HCT116 (cell line): ENCODE measurements around the gene TMIGD3. TPM values are rescaled to one million over a fixed set of nuclear protein-coding genes. Genes with fewer than 3 reads are reported as not detected.

Experiments
- ATAC-seq: fragments of 200-7000 bp; cut with Tn5 transposase; 2 replicates; pipeline ENCODE4 v1.9.1; 2020; ENCODE audit warnings: mild to moderate bottlenecking, moderate library complexity
- BruUV-seq: library from RNA; stranded (reverse); fragments of 400-500 nt; replicated peaks from 2 replicates; lab custom pipeline; 2021; lab: Mats Ljungman, UMichigan
- CTCF ChIA-PET: fragments of 300-600 bp; sonication (Branson Sonifier 250); formaldehyde crosslinking; loops from one replicate; lab custom pipeline; 2021; ENCODE audit warnings: antibody characterized with exemption; lab: Charles Lee
- POLR2A ChIA-PET: fragments of 300-600, 350-600 bp; sonication (Branson Sonifier 250); formaldehyde crosslinking; loops from one replicate; lab custom pipeline; 2021; ENCODE audit warnings: antibody characterized with exemption; lab: Charles Lee
- RAD21 ChIA-PET, 2 experiments: fragments of 300-600 bp; sonication (Branson Sonifier 250); formaldehyde crosslinking; loops; one replicate each; lab custom pipeline; 2023; ENCODE audit warnings: low total read pairs in 2 of 2; ENCODE audit not compliant: uncharacterized antibody in 2 of 2, unreplicated experiment in 2 of 2, low non-redundant PET in 1 of 2; lab: Charles Lee
- DNase-seq: peaks from one replicate; pipeline ENCODE4 v3.0.0-alpha.2; 2010; ENCODE audit warnings: low read depth, low spot score
- H2AFZ ChIP-seq: fragments of 200-600 bp; shearing (Covaris generic), sonication (generic); 2 replicates; pipeline ENCODE4 v1.6.1; 2017; ENCODE audit warnings: low read depth, mixed run types, mixed read lengths, antibody characterized with exemption, low read length; ENCODE audit not compliant: poor library complexity, severe bottlenecking
- H3K27ac ChIP-seq: 2 replicates; pipeline ENCODE4 v1.5.1; 2012; ENCODE audit warnings: low read depth, low read length
- H3K27me3 ChIP-seq: fragments of 200-600 bp; sonication (generic); 2 replicates; pipeline ENCODE4 v1.6.1; 2016; ENCODE audit warnings: mixed run types, low read length, mixed read lengths; ENCODE audit not compliant: insufficient read depth
- H3K36me3 ChIP-seq, 2 experiments: fragments of 200-500 bp in 1 of 2; fragments of 200-600 bp in 1 of 2; sonication (Bioruptor generic) in 1 of 2; sonication (generic) in 1 of 2; 2 replicates each; pipeline versions ENCODE4 v1.5.1 to v1.6.1; 2014 to 2016; ENCODE audit warnings: low read length in 2 of 2, inconsistent platforms in 1 of 2, mixed read lengths in 1 of 2, mixed run types in 1 of 2; ENCODE audit not compliant: insufficient read depth in 2 of 2, control insufficient read depth in 1 of 2
- H3K4me1 ChIP-seq, 2 experiments: fragments of 200-600 bp in 1 of 2; sonication (generic) in 1 of 2; 2 replicates each; pipeline versions ENCODE4 v1.5.1 to v1.6.1; 2012 to 2017; ENCODE audit warnings: low read length in 2 of 2, inconsistent platforms in 1 of 2, mild to moderate bottlenecking in 1 of 2, mixed read lengths in 1 of 2, mixed run types in 1 of 2, moderate library complexity in 1 of 2; ENCODE audit not compliant: insufficient read depth in 2 of 2, control insufficient read depth in 1 of 2
- H3K4me2 ChIP-seq: fragments of 200-600 bp; sonication (generic); 2 replicates; pipeline ENCODE4 v1.6.1; 2017; ENCODE audit warnings: mixed run types, low read length, mixed read lengths
- H3K4me3 ChIP-seq, 2 experiments: fragments of 200-600 bp in 1 of 2; sonication (generic) in 1 of 2; replicated peaks in 1 of 2; 2 replicates each; pipeline ENCODE4 v1.5.1; 2011 to 2016; ENCODE audit warnings: low read length in 2 of 2, control low read depth in 1 of 2, low read depth in 1 of 2, mild to moderate bottlenecking in 1 of 2, mixed read lengths in 1 of 2, mixed run types in 1 of 2
- H3K79me2 ChIP-seq: fragments of 200-600 bp; sonication (generic); 2 replicates; pipeline ENCODE4 v1.6.1; 2017; ENCODE audit warnings: mild to moderate bottlenecking, mixed run types, low read length, moderate library complexity, mixed read lengths; ENCODE audit not compliant: insufficient read depth
- H3K9ac ChIP-seq: fragments of 200-600 bp; sonication (generic); 2 replicates; pipeline ENCODE4 v1.6.1; 2016; ENCODE audit warnings: low read length, mixed read lengths
- H3K9me2 ChIP-seq: fragments of 200-600 bp; sonication (generic), shearing (Covaris generic); 2 replicates; pipeline ENCODE4 v1.6.1; 2017; ENCODE audit warnings: mixed run types, mild to moderate bottlenecking, moderate library complexity; ENCODE audit not compliant: insufficient read depth
- H3K9me3 ChIP-seq, 2 experiments: fragments of 200-500 bp in 1 of 2; fragments of 200-600 bp in 1 of 2; sonication (Bioruptor generic) in 1 of 2; sonication (generic) in 1 of 2; 2 replicates each; pipeline ENCODE4 v1.6.1; 2014 to 2017; ENCODE audit warnings: low read length in 2 of 2, mixed read lengths in 2 of 2, inconsistent platforms in 1 of 2, low read depth in 1 of 2, mild to moderate bottlenecking in 1 of 2, mixed run types in 1 of 2, moderate library complexity in 1 of 2; ENCODE audit not compliant: control insufficient read depth in 1 of 2, insufficient read depth in 1 of 2
- H4K20me1 ChIP-seq: fragments of 200-600 bp; sonication (generic), shearing (Covaris generic); 2 replicates; pipeline ENCODE4 v1.6.1; 2017; ENCODE audit warnings: mixed run types, mild to moderate bottlenecking, moderate library complexity; ENCODE audit not compliant: insufficient read depth
- CBX3 ChIP-seq: IDR thresholded peaks from 2 replicates; pipeline ENCODE4 v1.6.1; 2012; ENCODE audit warnings: low read depth
- CEBPB ChIP-seq: IDR thresholded peaks from 2 replicates; pipeline ENCODE4 v1.6.1; 2012; ENCODE audit warnings: low read depth
- EGR1 ChIP-seq: IDR thresholded peaks from 2 replicates; pipeline ENCODE4 v1.6.1; 2012; ENCODE audit warnings: low read depth
- ELF1 ChIP-seq: IDR thresholded peaks from 2 replicates; pipeline ENCODE4 v1.6.1; 2012; ENCODE audit warnings: low read depth, borderline replicate concordance
- EZH2 ChIP-seq: fragments of 200-600 bp; sonication (generic); IDR thresholded peaks from 2 replicates; pipeline ENCODE4 v1.6.1; 2017; ENCODE audit warnings: antibody characterized with exemption, mixed run types
- FOSL1 ChIP-seq: IDR thresholded peaks from 2 replicates; pipeline ENCODE4 v1.6.1; 2012; ENCODE audit warnings: low read depth
- JUND ChIP-seq: IDR thresholded peaks from 2 replicates; pipeline ENCODE4 v1.6.1; 2012
- POLR2AphosphoS5 ChIP-seq: IDR thresholded peaks from 2 replicates; pipeline ENCODE4 v1.6.1; 2011; ENCODE audit warnings: mild to moderate bottlenecking, low read depth, low read length, moderate library complexity
- RAD21 ChIP-seq: IDR thresholded peaks from 2 replicates; pipeline ENCODE4 v1.6.1; 2012; ENCODE audit warnings: low read depth, mild to moderate bottlenecking
- SIN3A ChIP-seq: IDR thresholded peaks from 2 replicates; pipeline ENCODE4 v1.6.1; 2012; ENCODE audit warnings: low read depth
- SP1 ChIP-seq: IDR thresholded peaks from 2 replicates; pipeline ENCODE4 v1.6.1; 2012; ENCODE audit warnings: low read depth
- SRF ChIP-seq: IDR thresholded peaks from 2 replicates; pipeline ENCODE4 v1.6.1; 2012; ENCODE audit warnings: low read depth
- TCF7L2 ChIP-seq: IDR thresholded peaks from 2 replicates; pipeline ENCODE4 v1.7.0; 2011; ENCODE audit warnings: borderline replicate concordance, inconsistent platforms; ENCODE audit not compliant: insufficient read depth, insufficient read length; ENCODE audit errors: extremely low read depth
- intact Hi-C: fragments of 100-400 bp; cut with micrococcal nuclease; formaldehyde crosslinking; loops from 2 replicates; pipeline ENCODE4 v1.10.0; 2022
- total RNA-seq: library from RNA; stranded (reverse); gene quantifications from one replicate; pipeline ENCODE4 v1.2.1, GENCODE V29; 2021; ENCODE audit not compliant: unreplicated experiment
- TF ChIP-seq, protein P1 (sequence below): IDR thresholded peaks from 2 replicates; pipeline ENCODE4 v1.6.1; 2012
- TF ChIP-seq, protein P2 (sequence below): IDR thresholded peaks from 2 replicates; pipeline ENCODE4 v1.6.1; 2011; ENCODE audit warnings: mild to moderate bottlenecking, low read length, moderate library complexity; ENCODE audit not compliant: insufficient replicate concordance; ENCODE audit errors: extremely low read depth
- TF ChIP-seq, protein P3 (sequence below), 3 experiments: fragments of 200-600 bp in 1 of 3; sonication (generic) in 1 of 3; IDR thresholded peaks in 2 of 3; conservative IDR thresholded peaks in 1 of 3; 2 replicates each; pipeline ENCODE4 v1.5.1; 2012 to 2017; ENCODE audit warnings: low read depth in 2 of 3, low read length in 2 of 3, antibody characterized with exemption in 1 of 3, borderline replicate concordance in 1 of 3, control low read depth in 1 of 3, mild to moderate bottlenecking in 1 of 3, mixed read lengths in 1 of 3, mixed run types in 1 of 3, moderate library complexity in 1 of 3; ENCODE audit not compliant: insufficient read depth in 1 of 3

Gene TMIGD3
- total RNA-seq, 1 experiment from 2014 or later, result not detected

DNA sequence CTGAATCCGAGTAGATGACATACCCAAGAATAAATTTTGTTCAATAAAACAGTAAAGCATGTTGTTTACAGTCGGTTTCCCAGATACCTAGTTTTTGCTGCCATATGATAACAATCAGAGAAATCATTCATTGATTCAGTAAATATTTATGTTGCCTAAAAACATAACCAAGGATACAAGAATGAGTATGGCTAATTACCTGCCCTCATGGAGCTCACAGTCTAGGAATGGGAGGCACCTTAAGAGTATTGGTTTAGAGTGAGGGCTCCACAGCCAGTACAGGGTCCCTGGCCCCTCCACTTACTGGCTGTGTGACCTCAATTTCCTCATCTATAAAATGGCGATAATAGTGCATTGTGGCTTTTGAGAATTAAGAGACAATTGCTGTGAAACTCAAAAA lies 53.2 kb downstream of the TMIGD3 start:
- Histone ChIP-seq H3K27me3 (no peaks in the 10 kb centered on the region), H3K9me2 (no peaks in the 10 kb centered on the region), H3K4me1 (peaks cover 15 to 22% of the 10 kb centered on the region in 2 experiments), H3K4me2 (peak overlapping the region; percentile 79), H2AFZ (no peak overlapping the region), H3K4me3 (peak overlapping the region; percentile 87 to 89), H3K9ac (peak overlapping the region; percentile 81), H4K20me1 (peaks cover 3% of the 10 kb centered on the region; the same call in 1 of the 2 replicates), H3K36me3 (peaks cover 13 to 34% of the 10 kb centered on the region in 2 experiments; a peak in 2 of 4 replicates), H3K27ac (peak overlapping the region; percentile 77; the same call in 1 of the 2 replicates), H3K79me2 (peaks cover 97% of the 10 kb centered on the region), H3K9me3 (no peaks in the 10 kb centered on the region)
- ATAC-seq (no peak), DNase-seq (no peak)
- TF ChIP-seq, protein P1, sequence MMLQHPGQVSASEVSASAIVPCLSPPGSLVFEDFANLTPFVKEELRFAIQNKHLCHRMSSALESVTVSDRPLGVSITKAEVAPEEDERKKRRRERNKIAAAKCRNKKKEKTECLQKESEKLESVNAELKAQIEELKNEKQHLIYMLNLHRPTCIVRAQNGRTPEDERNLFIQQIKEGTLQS, result no peak
- TF ChIP-seq EGR1 (no peak), CBX3 (0 out of 2 replicates have a peak, but pooled peaks have one; percentile 30), TCF7L2 (no peak), SRF (no peak), SIN3A (no peak)
- ChIA-PET CTCF (no interaction called here), POLR2A (no interaction called here), RAD21 (no interaction called here)
- BruUV-seq, result no TSS peak
- intact Hi-C loops, result no loop called here

DNA sequence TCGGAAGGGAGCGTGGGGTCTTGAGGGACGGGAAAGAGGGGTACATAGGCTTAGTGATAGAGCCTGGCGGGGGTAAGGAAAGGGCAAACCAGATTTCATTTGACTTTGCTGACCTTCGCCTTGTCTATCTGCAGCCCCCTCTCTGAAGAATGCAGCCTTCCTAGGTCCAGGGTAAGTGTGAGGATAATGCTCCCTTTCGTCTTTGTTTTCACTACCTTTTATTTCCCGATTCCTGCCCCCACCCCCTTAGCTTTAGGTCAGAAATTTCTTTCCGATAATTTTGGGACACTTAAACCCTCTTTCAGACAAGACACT lies 53.8 kb downstream of the TMIGD3 start:
- H3K36me3 ChIP-seq, result peaks cover 16 to 40% of the 10 kb centered on the region in 2 experiments; a peak in 3 of 4 replicates
- TF ChIP-seq POLR2AphosphoS5, result no peak
- TF ChIP-seq, protein P2, sequence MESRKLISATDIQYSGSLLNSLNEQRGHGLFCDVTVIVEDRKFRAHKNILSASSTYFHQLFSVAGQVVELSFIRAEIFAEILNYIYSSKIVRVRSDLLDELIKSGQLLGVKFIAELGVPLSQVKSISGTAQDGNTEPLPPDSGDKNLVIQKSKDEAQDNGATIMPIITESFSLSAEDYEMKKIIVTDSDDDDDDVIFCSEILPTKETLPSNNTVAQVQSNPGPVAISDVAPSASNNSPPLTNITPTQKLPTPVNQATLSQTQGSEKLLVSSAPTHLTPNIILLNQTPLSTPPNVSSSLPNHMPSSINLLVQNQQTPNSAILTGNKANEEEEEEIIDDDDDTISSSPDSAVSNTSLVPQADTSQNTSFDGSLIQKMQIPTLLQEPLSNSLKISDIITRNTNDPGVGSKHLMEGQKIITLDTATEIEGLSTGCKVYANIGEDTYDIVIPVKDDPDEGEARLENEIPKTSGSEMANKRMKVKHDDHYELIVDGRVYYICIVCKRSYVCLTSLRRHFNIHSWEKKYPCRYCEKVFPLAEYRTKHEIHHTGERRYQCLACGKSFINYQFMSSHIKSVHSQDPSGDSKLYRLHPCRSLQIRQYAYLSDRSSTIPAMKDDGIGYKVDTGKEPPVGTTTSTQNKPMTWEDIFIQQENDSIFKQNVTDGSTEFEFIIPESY, result no peak
- no peak for TF ChIP-seq JUND
- TF ChIP-seq SP1, result no peak
- TF ChIP-seq, protein P1, result no peak
- TF ChIP-seq EZH2, result no peak
- TF ChIP-seq ELF1, result no peak
- no peak for TF ChIP-seq RAD21
- no peak for TF ChIP-seq TCF7L2
- TF ChIP-seq CEBPB, result no peak
- no peak for TF ChIP-seq EGR1
- TF ChIP-seq FOSL1, result no peak
- TF ChIP-seq, protein P3, sequence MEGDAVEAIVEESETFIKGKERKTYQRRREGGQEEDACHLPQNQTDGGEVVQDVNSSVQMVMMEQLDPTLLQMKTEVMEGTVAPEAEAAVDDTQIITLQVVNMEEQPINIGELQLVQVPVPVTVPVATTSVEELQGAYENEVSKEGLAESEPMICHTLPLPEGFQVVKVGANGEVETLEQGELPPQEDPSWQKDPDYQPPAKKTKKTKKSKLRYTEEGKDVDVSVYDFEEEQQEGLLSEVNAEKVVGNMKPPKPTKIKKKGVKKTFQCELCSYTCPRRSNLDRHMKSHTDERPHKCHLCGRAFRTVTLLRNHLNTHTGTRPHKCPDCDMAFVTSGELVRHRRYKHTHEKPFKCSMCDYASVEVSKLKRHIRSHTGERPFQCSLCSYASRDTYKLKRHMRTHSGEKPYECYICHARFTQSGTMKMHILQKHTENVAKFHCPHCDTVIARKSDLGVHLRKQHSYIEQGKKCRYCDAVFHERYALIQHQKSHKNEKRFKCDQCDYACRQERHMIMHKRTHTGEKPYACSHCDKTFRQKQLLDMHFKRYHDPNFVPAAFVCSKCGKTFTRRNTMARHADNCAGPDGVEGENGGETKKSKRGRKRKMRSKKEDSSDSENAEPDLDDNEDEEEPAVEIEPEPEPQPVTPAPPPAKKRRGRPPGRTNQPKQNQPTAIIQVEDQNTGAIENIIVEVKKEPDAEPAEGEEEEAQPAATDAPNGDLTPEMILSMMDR (IDR thresholded peaks at IDR 0.05 in 2 of 3, conservative IDR thresholded peaks at IDR 0.05 in 1 of 3; ENCODE audit: borderline replicate concordance in 1 of 3, insufficient read depth in 1 of 3, low read depth in 2 of 3, low read length in 2 of 3), result no peak
- TF ChIP-seq CBX3, result no peak
- H3K79me2 ChIP-seq, result peaks cover 97% of the 10 kb centered on the region
- peaks cover 15 to 22% of the 10 kb centered on the region in 2 experiments for H3K4me1 ChIP-seq
- peak overlapping the region; percentile 81 for H3K9ac ChIP-seq
- no peak overlapping the region for H2AFZ ChIP-seq
- BruUV-seq, result no TSS peak
- POLR2A ChIA-PET, result interaction anchor here (1.1 kb wide), 1 partner anchor 229 kb away, joined by 3 read pairs; no protein-coding TSS in a partner anchor
- RAD21 ChIA-PET, result no interaction called here
- DNase-seq, result no peak
- peaks cover 3% of the 10 kb centered on the region; the same call in 1 of the 2 replicates for H4K20me1 ChIP-seq
- no peaks in the 10 kb centered on the region for H3K9me3 ChIP-seq
- CTCF ChIA-PET, result no interaction called here
- peak overlapping the region; percentile 77 for H3K27ac ChIP-seq
- no peak for ATAC-seq
- intact Hi-C loops, result no loop called here
- H3K4me3 ChIP-seq, result peak overlapping the region; percentile 87 to 89
- no peaks in the 10 kb centered on the region for H3K27me3 ChIP-seq
- no peaks in the 10 kb centered on the region for H3K9me2 ChIP-seq
- H3K4me2 ChIP-seq, result peak overlapping the region; percentile 79
